Measurements from ENCODE around the gene ADGRG1.

DNA sequence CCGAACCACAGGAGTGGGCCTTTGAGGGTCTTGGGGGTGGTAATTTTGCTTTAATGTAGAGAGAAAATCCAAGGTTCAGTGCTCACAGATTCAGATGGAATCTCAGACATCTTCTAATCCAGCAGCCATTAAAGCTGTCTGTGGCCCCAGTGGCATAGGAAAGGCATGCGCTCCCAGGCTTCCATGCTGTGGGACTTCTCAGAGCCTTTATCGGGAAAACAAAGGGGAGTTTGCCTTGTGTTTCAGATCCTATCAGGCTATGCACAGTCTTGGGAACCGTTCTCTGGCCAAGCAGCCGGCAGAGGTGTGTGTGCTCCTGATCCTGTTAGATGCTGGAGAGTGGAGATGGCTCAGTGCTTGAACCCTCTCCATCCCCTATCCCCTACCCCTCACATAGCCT lies 7.8 kb downstream of the ADGRG1 start:
- TF ChIP-seq EZH2phosphoT487 (IDR thresholded peaks at IDR 0.05; ENCODE audit: low read length) (no peak), EZH2 (optimal IDR thresholded peaks at IDR 0.05; ENCODE audit: low read depth, low read length) (no peak)
- TF ChIP-seq, protein P1, sequence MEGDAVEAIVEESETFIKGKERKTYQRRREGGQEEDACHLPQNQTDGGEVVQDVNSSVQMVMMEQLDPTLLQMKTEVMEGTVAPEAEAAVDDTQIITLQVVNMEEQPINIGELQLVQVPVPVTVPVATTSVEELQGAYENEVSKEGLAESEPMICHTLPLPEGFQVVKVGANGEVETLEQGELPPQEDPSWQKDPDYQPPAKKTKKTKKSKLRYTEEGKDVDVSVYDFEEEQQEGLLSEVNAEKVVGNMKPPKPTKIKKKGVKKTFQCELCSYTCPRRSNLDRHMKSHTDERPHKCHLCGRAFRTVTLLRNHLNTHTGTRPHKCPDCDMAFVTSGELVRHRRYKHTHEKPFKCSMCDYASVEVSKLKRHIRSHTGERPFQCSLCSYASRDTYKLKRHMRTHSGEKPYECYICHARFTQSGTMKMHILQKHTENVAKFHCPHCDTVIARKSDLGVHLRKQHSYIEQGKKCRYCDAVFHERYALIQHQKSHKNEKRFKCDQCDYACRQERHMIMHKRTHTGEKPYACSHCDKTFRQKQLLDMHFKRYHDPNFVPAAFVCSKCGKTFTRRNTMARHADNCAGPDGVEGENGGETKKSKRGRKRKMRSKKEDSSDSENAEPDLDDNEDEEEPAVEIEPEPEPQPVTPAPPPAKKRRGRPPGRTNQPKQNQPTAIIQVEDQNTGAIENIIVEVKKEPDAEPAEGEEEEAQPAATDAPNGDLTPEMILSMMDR (IDR thresholded peaks at IDR 0.05; ENCODE audit: low read length): no peak
